GM18505 (cell line): ENCODE results near the gene PPP1R3F.

ENCODE experiments used
- ATAC-seq: cut with Tn5 transposase; IDR thresholded peaks from one replicate; pipeline ENCODE4 v1.9.1; 2021; ENCODE audit not compliant: unreplicated experiment
- POLR2A ChIP-seq: IDR thresholded peaks from 4 replicates; pipeline ENCODE4 v1.6.1; 2011; ENCODE audit warnings: borderline replicate concordance; ENCODE audit not compliant: insufficient read depth, insufficient read length; ENCODE audit errors: extremely low read depth

PPP1R3F gene

DNA sequence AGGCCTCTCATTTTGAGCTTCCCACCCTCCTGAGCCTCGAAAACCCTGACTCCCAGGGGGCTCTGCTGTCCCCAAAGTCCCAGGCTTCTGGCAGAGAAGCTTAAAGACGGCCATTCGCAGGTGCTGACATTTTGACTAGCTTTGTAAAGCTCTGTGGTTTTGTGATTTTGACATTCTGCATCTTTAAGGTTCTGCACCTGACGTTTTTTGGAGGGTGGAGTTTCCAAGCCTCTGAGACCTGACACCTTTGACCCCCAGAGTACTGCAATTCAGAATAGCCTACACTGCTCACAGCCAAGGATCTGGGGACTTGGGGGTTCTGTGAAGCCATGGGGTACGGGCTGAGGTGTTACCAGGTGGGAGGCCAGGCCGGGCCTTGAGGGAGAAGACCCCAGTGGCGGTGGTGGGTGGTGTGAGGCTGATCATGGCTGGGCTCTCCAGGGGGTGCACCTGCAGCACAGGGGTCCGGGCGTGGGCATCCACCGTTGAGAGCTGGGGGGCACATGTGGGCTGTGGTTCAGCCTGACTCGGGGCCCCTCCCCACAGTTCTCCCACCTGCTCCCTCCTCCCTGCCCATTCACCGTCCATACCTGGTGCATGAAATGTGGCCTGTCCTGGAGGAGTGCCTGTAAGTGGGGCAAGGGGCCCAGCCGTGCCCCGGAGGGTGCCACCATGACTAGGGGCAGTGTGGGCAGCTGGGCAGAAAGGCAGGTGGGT lies 12.4 kb upstream of the PPP1R3F start:
- ATAC-seq = no peak
- TF ChIP-seq POLR2A = no peak

DNA sequence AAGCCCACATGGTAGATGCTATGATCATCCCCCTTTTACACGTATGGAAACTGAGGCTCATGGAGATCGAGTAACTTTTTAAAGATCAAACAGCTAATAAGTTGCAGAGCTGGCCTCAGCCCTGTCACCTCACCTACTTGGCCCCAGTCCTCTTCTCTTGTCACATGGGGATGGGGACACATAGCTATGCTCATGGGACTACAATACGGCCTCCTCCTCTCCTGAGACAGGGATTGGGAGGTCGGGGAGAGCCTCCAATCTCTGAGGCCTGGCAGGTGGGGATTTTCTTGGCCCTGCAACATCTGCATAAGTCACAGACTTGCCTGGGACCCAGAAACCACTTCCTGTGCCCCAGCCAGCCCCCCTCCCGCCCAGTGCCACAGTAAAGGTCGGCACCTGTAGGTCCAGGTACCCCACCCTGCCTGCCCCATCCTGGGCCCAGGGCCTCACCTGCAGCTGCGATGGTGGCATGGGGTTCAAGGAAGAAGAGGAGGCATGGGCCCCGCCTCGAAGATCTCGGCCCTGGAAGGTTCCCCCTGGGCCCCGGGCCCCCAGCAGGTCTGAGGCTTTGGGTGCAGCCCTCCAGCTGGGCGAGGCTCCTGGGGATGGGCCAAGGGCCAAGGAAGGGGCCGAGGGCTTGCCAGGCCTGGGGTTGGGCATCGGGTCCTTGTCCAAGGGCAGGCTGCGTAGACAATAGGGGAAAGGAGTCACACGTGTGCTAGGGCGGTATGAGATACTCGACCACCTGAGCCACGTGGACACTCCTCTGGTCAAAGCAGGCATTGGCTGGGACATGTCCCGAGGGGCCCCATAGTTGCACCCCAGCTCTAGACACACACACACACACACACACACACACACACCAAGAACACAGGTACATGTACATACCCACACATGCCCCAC lies 11.5 kb upstream of the PPP1R3F start:
- ATAC-seq = no peak
- no peak for TF ChIP-seq POLR2A

DNA sequence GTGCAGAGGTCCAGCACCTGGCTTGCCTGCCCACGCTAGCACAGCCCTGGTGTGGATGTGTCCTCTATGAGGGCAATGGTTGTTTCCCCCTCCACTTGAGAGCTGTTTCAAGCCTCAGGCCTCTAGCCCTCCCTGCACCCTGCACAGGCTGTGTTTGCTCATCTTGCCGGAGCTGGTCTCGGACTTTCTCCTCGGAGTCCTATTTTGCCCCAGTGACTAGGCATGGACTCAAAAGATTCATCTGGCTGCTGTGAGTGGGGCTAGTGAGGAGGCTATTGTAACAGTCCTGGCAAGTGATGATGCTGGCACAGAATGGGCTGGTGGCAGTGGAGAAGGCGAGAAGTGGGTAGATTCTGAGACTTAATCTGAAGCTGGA lies 10.9 kb upstream of the PPP1R3F start:
- no peak for TF ChIP-seq POLR2A

DNA sequence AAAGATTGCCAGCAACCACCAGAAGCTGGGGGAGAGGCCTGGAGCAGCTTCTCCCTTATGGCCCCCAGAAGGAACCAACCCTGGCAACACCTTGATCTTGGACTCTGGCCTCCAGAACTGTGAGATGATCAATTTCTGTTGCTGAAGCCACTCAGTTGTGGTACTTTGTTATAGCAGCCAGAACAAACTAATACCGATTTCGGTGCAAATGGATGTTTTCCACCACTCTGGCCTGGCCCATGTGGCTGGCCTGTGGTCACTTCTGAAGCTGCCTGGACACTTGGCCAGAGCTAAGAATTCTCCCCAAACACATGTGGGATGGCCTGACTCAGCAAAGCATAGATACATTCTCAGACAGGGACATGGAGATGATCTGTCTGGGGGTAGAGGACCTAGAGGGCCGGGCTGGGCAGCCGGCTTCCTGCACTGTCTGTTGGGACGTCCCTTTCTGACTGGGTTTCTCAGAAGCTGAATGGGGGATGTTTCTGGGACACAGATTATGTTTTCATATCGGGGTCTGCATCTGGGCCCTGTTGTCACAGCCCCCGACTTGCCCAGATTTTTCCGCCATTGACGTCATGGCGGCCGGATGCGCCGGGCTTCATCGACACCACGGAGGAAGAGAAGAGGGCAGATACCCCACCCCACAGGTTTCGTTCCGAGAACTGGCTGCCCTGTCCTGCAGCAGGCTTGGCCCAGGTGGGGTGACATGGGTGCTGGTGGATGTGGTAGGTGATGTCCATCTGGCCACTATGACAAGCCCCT lies 9.2 kb upstream of the PPP1R3F start:
- no peak for ATAC-seq
- TF ChIP-seq POLR2A = no peak

More for the DNA sequence above, 10.9 kb upstream of the PPP1R3F start:
- no peak for ATAC-seq

DNA sequence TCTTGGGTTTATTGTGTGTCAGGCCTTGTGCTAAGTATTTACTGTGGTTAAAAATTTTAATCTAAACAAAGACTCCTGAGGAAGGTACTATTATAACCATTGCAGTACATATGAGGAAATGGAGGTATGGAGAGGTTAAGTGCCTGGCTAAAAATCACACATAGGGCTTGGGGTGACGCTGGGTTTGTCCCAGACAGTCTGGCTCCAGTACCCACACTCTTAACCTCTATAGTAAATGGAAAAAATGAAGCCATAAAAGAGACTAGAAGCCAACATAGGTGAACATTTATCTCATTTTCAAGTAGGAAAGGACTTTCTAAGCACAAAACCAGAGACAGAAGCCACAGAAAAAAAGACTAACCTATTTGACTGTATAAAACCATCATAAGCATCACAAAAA lies 7.0 kb upstream of the PPP1R3F start:
- TF ChIP-seq POLR2A = no peak
- no peak for ATAC-seq

DNA sequence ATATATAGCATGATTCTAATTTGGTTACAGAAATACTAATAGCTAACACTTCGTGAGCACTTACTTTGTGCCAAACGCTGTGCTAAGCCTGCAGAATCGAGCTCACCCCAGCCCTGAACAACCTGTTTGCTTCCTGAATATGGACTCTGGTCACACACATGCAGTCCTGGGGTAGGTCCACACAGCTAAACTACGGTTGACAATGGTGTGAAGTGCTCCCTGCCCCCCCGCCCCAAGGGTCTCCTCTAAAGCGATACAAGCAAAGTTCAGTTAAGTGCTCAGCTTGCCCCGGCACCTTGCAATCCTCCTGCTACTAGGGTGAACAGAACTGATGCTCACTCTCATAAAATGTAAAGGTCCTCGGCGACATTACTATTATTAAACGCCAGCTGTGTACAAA lies 6.0 kb upstream of the PPP1R3F start:
- no peak for TF ChIP-seq POLR2A
- ATAC-seq = no peak

DNA sequence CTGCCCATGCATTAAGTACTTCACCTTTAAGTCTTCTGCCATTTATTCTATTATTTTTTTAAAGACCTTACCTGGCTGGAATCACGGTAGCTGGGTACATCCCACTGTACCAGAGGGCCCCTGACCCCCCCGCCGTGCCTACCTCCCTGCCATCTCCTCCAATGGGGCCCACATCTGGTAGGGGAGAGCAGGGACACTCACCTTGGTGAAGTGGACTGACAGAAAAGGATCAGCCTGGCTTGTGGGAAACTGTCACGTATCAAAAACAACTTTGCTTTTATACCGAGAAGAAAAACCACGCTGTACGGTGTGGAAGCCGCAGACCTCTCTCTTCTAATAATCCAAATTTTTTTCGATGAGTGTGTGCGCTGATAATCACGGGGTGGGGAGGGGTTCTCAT lies 5.1 kb upstream of the PPP1R3F start, which contains the start of gene FOXP3:
TSS of gene FOXP3 (minus strand) at position 251 of the 400 bp plus-strand sequence. CDS start 6,205 bp downstream, outside the sequence.
- ATAC-seq = no peak
- no peak for TF ChIP-seq POLR2A

DNA sequence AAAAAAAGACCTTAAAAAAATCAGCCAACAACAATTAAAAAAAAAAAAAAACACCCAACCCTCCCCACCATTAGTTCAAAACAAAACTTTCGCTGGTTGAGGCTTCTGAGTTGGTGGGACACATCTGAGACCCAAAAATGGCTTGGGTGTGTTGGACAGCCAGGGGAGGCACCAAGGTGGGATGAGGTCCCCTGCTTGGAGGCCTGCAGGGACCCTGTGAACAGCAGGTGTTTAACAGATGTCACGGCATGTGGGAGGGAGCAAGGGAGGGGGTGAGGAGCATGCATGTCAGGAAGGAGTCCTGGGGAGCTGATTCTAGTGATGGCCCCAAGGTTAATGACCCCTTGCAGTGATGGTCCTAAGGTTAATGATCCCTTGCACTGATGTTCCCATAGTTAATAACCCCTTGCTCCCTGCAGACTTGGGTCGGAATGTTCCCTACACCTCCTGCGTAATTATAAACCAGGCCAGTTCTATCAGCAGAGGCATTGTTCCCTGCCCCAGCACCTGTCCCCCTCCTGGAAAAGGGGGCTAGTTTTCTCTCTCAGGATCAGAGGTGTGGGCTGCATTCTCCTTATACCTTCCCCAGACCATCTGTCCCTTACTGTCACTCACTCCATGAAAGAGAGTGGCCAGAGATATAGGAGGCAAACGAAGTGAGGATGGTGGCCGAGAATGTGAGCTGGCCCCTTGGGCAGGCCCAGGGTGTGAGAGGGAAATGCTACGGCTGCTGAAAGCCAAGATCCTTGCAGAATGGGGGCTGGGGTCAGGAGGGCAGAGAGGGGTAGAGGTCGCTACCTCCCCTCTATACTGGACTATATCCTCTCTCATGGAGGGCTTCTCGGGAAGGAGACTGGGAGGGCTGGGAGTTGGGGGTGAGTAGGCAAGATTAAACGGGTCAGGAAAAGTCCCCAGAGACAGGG lies 2.8 kb upstream of the PPP1R3F start:
- no peak for TF ChIP-seq POLR2A
- ATAC-seq = no peak

DNA sequence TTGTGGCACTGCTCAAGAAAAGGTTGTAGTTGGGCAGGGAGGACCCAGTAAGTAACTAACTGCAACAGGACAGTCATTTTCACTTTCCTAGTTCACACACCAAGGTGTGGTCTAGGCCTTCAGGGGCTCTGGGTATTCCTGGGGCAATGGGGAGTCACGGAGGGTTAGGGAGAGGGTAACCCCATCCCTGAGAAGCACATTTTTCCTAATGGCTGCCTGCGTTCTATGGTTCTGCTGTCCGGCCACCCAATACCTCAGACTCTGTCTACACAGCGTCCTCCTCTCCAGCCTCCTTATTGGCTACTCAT lies 937 bp upstream of the PPP1R3F start:
- TF ChIP-seq POLR2A = no peak
- ATAC-seq = no peak

DNA sequence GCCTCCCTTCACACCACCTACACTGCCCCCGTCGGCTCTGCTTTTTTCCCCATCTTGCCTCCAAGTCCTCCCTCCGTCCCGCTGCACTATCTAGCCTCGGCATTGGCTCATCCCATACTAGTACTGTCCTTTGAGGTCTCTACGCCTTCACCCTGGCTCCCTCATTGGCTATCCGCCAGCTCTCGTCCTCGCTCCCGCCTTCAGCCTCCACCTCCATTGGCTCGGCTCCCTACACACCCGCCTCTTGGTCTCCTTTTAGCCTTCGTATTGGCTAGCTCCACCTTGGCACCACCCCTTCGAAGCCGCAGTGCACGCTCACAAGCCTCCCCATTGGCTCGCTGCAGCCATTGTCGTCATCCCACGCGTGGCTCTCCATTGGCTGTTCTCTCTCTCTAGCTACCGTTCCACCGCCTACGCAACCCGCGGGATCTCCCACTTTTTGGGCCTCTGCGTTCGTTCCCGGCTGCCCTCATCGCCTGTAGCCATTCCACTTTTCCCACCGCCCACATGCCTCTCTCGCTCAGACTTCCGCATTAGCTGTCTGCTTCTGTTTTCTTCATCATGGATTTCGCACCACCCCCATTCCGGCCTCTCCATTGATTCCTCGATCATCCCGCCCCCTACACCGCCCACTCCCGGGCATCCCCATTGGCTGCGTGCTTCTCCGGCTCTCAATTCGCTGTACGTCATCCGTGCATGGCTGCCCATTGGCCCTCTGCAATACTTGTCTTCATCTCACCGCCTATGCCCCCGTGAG lies 405 bp upstream of the PPP1R3F start:
- ATAC-seq = peak; percentile 81

DNA sequence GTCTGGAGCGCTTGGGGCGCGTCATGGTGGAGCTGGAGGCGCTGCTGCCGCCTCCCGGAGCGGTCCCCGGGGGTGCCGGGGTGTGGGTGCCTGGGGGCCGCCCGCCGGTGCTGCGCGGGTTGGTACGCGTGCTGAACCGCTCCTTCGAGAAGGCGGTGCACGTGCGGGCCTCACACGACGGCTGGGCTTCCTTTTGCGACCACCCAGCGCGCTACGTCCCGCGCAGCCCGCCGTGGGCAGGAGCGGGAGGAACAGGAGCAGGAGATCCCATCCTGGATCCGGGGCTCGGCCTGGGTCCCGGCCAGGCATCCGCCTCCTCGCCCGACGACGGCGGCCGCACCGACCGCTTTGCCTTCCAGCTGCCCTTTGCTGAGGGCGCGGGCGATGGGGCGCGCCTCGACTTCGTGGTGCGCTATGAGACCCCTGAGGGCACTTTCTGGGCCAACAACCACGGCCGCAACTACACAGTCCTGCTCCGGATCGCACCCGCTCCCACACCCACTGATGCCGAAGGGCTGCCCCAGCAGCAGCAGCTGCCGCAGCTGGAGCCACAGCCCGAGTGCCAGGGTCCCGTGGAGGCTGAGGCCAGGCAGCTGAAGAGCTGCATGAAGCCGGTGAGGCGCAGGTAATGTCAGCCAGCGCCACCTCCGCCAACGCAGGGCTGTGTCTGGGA lies 792 bp downstream of the PPP1R3F start:
- no peak for ATAC-seq
- no peak for TF ChIP-seq POLR2A

More for the DNA sequence above, 405 bp upstream of the PPP1R3F start:
- TF ChIP-seq POLR2A = peak; percentile 85
